HEK293 (cell line): ENCODE measurements around the gene TSHZ3.

Source experiments
- CTCF ChIA-PET: fragments of 350-600 bp; formaldehyde crosslinking; extraction: SDS; loops from one replicate; lab custom pipeline; 2021; ENCODE audit warnings: antibody characterized with exemption; lab: Yijun Ruan, JAX
- POLR2A ChIA-PET: fragments of 300-600 bp; formaldehyde crosslinking; extraction: SDS; loops from one replicate; lab custom pipeline; 2020; ENCODE audit warnings: antibody characterized with exemption, inconsistent platforms; lab: Yijun Ruan, JAX
- H3K27ac ChIP-seq: fragments of 200-500 bp; sonication (Bioruptor generic); 2 replicates; pipeline ENCODE4 v1.5.1; 2014; ENCODE audit warnings: low read depth, low read length, control low read depth, inconsistent platforms; ENCODE audit errors: extremely low read depth
- H3K36me3 ChIP-seq, 2 experiments: fragments of 200-500 bp in 1 of 2; sonication (Bioruptor generic) in 1 of 2; 1 replicate in 1 of 2; 2 replicates in 1 of 2; pipeline ENCODE4 v1.5.1; 2014 to 2017; ENCODE audit warnings: inconsistent platforms in 2 of 2, low read length in 2 of 2; ENCODE audit not compliant: control insufficient read depth in 2 of 2, insufficient read depth in 1 of 2
- H3K4me1 ChIP-seq: fragments of 200-500 bp; sonication (Bioruptor generic); 2 replicates; pipeline ENCODE4 v1.5.1; 2014; ENCODE audit warnings: mild to moderate bottlenecking, low read length, inconsistent platforms; ENCODE audit not compliant: control insufficient read depth, insufficient read depth
- H3K4me3 ChIP-seq: 2 replicates; pipeline ENCODE4 v1.5.1; 2011; ENCODE audit warnings: low read depth, mild to moderate bottlenecking, control low read depth, low read length, moderate library complexity
- H3K9me3 ChIP-seq: fragments of 200-500 bp; sonication (Bioruptor generic); 2 replicates; pipeline ENCODE4 v1.5.1; 2014; ENCODE audit warnings: low read depth, low read length, inconsistent platforms; ENCODE audit not compliant: control insufficient read depth, insufficient read depth
- RBAK ChIP-seq: fragments of 450-650 bp; formaldehyde crosslinking; IDR thresholded peaks from 2 replicates; pipeline ENCODE4 v1.5.1; 2016; ENCODE audit warnings: missing biosample characterization, missing genetic modification characterization
- TCF7L2 ChIP-seq: IDR thresholded peaks from 2 replicates; pipeline ENCODE4 v1.6.1; 2011; ENCODE audit warnings: low read depth, mild to moderate bottlenecking, inconsistent platforms, low read length, moderate library complexity, borderline replicate concordance
- ZBTB20 ChIP-seq: fragments of 450-650 bp; formaldehyde crosslinking; IDR thresholded peaks from 2 replicates; pipeline ENCODE4 v1.5.1; 2016; ENCODE audit warnings: missing biosample characterization, missing genetic modification characterization
- ZFP37 ChIP-seq: fragments of 450-650 bp; formaldehyde crosslinking; IDR thresholded peaks from 2 replicates; pipeline ENCODE4 v1.5.1; 2016; ENCODE audit warnings: missing biosample characterization, missing genetic modification characterization
- ZNF148 ChIP-seq: fragments of 450-650 bp; formaldehyde crosslinking; IDR thresholded peaks from 2 replicates; pipeline ENCODE4 v1.5.0; 2017; ENCODE audit warnings: missing biosample characterization, missing genetic modification characterization, borderline replicate concordance
- ZNF157 ChIP-seq: fragments of 450-650 bp; formaldehyde crosslinking; IDR thresholded peaks from 2 replicates; pipeline ENCODE4 v1.5.1; 2016; ENCODE audit warnings: missing biosample characterization, missing genetic modification characterization
- ZNF2 ChIP-seq: fragments of 450-650 bp; formaldehyde crosslinking; IDR thresholded peaks from 2 replicates; pipeline ENCODE4 v1.5.1; 2016; ENCODE audit warnings: missing biosample characterization, missing genetic modification characterization
- ZNF37A ChIP-seq: fragments of 450-650 bp; IDR thresholded peaks from 2 replicates; pipeline ENCODE4 v1.5.1; 2018; ENCODE audit warnings: missing biosample characterization, missing genetic modification characterization
- ZNF404 ChIP-seq: fragments of 450-650 bp; formaldehyde crosslinking; IDR thresholded peaks from 2 replicates; pipeline ENCODE4 v1.5.1; 2017; ENCODE audit warnings: missing biosample characterization, missing genetic modification characterization
- ZNF423 ChIP-seq: fragments of 450-650 bp; formaldehyde crosslinking; IDR thresholded peaks from 2 replicates; pipeline ENCODE4 v1.5.1; 2016; ENCODE audit warnings: missing biosample characterization, missing genetic modification characterization
- ZNF521 ChIP-seq: fragments of 450-650 bp; formaldehyde crosslinking; IDR thresholded peaks from 2 replicates; pipeline ENCODE4 v1.5.1; 2017; ENCODE audit warnings: missing biosample characterization, mild to moderate bottlenecking, missing genetic modification characterization
- ZNF610 ChIP-seq: fragments of 450-650 bp; formaldehyde crosslinking; IDR thresholded peaks from 2 replicates; pipeline ENCODE4 v1.5.1; 2016; ENCODE audit warnings: missing biosample characterization, missing genetic modification characterization, borderline replicate concordance
- ZNF658 ChIP-seq: fragments of 450-650 bp; formaldehyde crosslinking; IDR thresholded peaks from 2 replicates; pipeline ENCODE4; 2016; ENCODE audit warnings: missing biosample characterization, missing genetic modification characterization
- ZSCAN23 ChIP-seq: fragments of 450-650 bp; formaldehyde crosslinking; IDR thresholded peaks from 2 replicates; pipeline ENCODE4 v1.5.1; 2016; ENCODE audit warnings: missing biosample characterization, missing genetic modification characterization
- ZXDB ChIP-seq: fragments of 450-650 bp; formaldehyde crosslinking; IDR thresholded peaks from 2 replicates; pipeline ENCODE4 v1.5.1; 2016; ENCODE audit warnings: missing biosample characterization, missing genetic modification characterization
- TF ChIP-seq, protein P1 (sequence below): fragments of 450-650 bp; formaldehyde crosslinking; IDR thresholded peaks from 2 replicates; pipeline ENCODE4 v1.5.1; 2016; ENCODE audit warnings: missing biosample characterization, missing genetic modification characterization

Gene TSHZ3

GRCh38 chr19:31353833-31354232 is 4.6 kb upstream of the TSHZ3 start:
- TF ChIP-seq ZBTB20: no peak
- TF ChIP-seq ZNF157: no peak
- TF ChIP-seq ZSCAN23 (tag by site-specific recombination): no peak

GRCh38 chr19:31352782-31353651 is 3.8 kb upstream of the TSHZ3 start:
- peaks cover 0 to 4% of the 10 kb centered on the region in 2 experiments; a peak in 1 of 3 replicates for H3K36me3 ChIP-seq
- TF ChIP-seq ZXDB: no peak
- no peak for TF ChIP-seq ZNF148
- no peak for TF ChIP-seq ZFP37 (tag by site-specific recombination)
- no peak for TF ChIP-seq RBAK (tag by site-specific recombination)
- TF ChIP-seq ZNF404 (tag by site-specific recombination): no peak
- TF ChIP-seq ZNF610 (tag by site-specific recombination): no peak
- TF ChIP-seq, protein P1, sequence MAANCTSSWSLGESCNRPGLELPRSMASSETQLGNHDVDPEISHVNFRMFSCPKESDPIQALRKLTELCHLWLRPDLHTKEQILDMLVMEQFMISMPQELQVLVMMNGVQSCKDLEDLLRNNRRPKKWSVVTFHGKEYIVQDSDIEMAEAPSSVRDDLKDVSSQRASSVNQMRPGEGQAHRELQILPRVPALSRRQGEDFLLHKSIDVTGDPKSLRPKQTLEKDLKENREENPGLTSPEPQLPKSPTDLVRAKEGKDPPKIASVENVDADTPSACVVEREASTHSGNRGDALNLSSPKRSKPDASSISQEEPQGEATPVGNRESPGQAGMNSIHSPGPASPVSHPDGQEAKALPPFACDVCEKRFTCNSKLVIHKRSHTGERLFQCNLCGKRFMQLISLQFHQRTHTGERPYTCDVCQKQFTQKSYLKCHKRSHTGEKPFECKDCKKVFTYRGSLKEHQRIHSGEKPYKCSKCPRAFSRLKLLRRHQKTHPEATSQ (tag by site-specific recombination): no peak
- TF ChIP-seq TCF7L2: no peak
- no peak for TF ChIP-seq ZNF37A (tag by site-specific recombination)
- H3K4me3 ChIP-seq: no peak overlapping the region
- CTCF ChIA-PET: interaction anchor here (0.6 to 5.6 kb wide), 5 partner anchors 17 to 683 kb away, joined by 3 to 45 read pairs (median 4); no protein-coding TSS in a partner anchor
- H3K27ac ChIP-seq: no peak overlapping the region
- H3K9me3 ChIP-seq: no peaks in the 10 kb centered on the region
- H3K4me1 ChIP-seq: peaks cover 20% of the 10 kb centered on the region
- POLR2A ChIA-PET: interaction anchor here (1.1 kb wide), 1 partner anchor 56 kb away, joined by 3 read pairs; no protein-coding TSS in a partner anchor

More at GRCh38 chr19:31353833-31354232, 4.6 kb upstream of the TSHZ3 start:
- Histone ChIP-seq H3K9me3 (no peaks in the 10 kb centered on the region), H3K4me1 (peaks cover 15% of the 10 kb centered on the region), H3K27ac (no peak overlapping the region), H3K4me3 (no peak overlapping the region), H3K36me3 (peaks cover 0 to 4% of the 10 kb centered on the region in 2 experiments; a peak in 1 of 3 replicates)
- POLR2A ChIA-PET: no interaction called here
- CTCF ChIA-PET: interaction anchor here (0.6 to 5.6 kb wide), 4 partner anchors 17 to 302 kb away, joined by 3 to 45 read pairs (median 5); no protein-coding TSS in a partner anchor

DNA sequence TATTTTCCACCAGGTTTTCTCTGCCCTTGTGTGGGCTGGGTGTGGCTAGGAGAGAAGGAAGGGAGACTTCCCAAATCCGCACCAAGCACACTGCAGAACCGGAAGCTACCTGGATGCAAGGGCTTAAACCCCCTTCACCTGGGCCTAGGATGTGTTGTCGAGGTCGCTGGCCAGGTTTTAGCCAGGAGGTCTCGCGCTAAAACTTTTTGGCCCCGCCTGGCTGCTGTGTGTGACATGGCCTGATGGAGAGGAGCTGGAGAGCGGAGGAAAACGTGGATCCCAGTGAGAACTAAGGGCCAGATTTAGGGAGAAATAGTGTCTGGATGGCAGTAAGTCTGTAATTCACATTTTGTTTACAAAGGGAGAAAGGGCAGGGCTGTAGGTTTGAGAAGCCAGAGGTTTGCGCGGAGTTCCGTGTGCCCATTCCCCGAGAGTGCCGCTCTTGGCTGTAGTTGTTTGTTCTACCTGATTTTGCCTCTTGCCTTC is 3.1 kb upstream of the TSHZ3 start:
- ChIA-PET POLR2A (interaction anchor here (1.1 kb wide), 1 partner anchor 56 kb away, joined by 3 read pairs; no protein-coding TSS in a partner anchor), CTCF (interaction anchor here (0.7 kb wide), 1 partner anchor 683 kb away, joined by 4 read pairs; no protein-coding TSS in a partner anchor)
- Histone ChIP-seq H3K36me3 (peaks cover 0 to 4% of the 10 kb centered on the region in 2 experiments; a peak in 1 of 3 replicates), H3K4me3 (no peak overlapping the region), H3K9me3 (no peaks in the 10 kb centered on the region), H3K27ac (no peak overlapping the region), H3K4me1 (peaks cover 26% of the 10 kb centered on the region)
- TF ChIP-seq ZNF423 (tag by site-specific recombination) (no peak), TCF7L2 (no peak), ZNF658 (tag by site-specific recombination) (no peak), ZNF2 (no peak), ZNF521 (no peak)
